NCI-H345 (cell line): ENCODE measurements around the gene PLCD3.

ENCODE experiments used
- DNase-seq: peaks from one replicate; lab custom pipeline; 2025; lab: John Stamatoyannopoulos, UW

PLCD3 gene

GRCh38 chr17:45067637-45068036, 64.7 kb downstream of the PLCD3 start:
- no peak for DNase-seq

DNA sequence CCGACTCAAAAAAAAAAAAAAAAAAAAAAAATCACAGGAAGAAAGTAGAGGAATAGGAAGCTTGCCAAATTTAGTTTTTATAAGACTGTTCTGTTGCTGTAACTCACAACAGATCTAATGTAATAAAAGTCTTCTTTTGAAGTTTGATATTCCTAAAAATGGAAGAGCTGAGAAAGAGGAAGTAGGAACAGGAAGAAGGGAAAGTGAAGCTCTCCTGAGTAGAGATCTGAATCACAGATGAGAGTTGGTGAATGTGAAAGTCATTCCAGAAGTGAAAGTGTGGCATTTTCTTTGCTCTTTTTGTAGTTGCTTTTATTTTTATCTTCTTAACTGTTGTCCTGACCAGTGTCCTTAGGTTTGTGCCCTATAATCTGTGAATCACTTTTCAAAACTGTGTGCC, 69.1 kb downstream of the PLCD3 start:
- no peak for DNase-seq

DNA sequence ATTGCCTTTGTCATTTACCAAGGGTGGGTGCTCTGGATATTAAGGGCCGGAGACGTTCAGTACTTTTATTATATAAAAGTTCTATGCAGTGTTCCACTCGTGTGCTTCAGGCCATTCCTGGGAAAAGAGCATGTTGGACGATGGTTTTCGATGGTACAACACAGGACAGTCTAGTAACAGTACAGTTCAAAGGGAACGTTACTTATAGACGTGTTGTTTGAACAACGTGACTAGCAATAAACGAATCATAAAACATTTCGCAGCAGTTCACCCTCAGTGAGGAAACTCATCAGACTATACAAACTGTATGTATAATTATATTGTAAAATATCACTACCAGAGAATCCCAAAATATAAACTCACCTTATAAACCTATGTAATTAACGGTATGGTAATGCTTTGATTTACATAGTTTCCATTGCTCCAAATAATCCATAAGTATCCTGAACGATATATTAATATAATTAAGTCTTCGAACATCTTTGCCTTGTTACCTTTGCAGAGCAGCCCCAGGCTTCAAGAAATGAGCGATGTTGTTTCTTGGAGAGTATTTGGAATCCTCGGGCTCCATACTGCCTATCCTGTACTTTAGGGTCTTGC, 70.6 kb downstream of the PLCD3 start:
- no peak for DNase-seq

DNA sequence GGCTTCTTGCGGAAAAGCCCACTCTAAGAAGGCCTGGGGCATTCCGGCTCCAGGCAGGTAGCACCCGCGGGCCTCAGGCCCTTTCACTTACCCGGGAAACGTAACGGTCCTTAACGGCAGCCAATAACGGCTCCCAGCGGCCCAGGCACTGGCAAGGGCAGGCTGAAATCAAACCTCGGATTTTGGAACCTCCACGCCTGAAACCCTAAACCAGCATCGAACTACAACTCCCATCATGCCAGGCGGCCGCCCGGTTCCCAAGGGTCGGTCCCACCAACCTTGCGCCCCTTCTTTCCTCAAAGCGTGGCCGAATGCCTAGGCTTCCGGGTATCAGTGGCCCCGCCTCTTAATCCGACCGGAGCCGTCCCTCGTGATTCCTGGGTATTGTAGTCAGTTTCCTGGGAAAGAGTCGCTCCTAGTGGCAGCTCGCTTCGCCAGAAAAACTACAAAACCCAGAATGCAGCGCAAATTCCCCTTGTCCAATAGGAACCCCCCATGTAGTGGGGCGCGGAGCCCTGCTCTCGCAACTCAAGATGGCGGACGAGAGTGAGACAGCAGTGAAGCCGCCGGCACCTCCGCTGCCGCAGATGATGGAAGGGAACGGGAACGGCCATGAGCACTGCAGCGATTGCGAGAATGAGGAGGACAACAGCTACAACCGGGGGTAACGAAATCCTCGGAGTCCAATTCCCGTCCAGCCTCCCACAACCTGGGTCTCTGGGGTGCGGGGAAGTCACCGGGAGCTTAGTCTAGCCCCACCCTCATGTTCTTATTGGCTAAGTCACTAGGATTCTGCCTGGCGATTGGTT, 71.3 kb downstream of the PLCD3 start, which contains the start of gene NMT1:
Gene NMT1 (plus strand): TSS at position 521 of the 809 bp plus-strand sequence. CDS start 13 bp downstream, at position 534.
- DNase-seq = peak; percentile 99

DNA sequence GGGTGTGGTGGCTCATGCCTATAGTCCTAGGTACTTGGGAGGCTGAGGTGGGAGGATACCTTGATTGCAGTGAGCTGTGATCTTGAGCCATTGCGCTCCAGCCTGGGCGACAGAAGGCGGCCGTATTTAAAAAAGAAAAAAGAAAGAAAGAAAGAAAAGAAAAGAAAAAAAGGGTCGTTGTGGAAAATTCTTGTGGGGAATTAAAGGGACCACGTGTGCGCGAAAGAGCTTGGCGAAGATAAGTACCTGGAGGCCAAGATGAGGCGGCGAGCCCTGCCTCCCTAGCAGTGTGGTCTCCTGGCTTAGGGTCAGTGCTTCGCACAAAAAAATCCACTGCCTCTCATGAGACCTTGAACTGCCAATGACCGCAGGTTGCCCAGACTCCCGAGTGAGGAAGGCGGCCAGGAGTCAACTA, 71.9 kb downstream of the PLCD3 start:
- no peak for DNase-seq
